GM18867 (cell line): Measurements from ENCODE around the gene APRT.
"Not testable (repeated sequence)": the region's sequence is repeated elsewhere in the genome, so short reads cannot be mapped to it uniquely, and the experiment has no call there.

Source experiments
- ATAC-seq: cut with Tn5 transposase; IDR thresholded peaks from one replicate; pipeline ENCODE4 v1.9.1; 2021; ENCODE audit warnings: mild to moderate bottlenecking, moderate library complexity; ENCODE audit not compliant: unreplicated experiment

Gene APRT

DNA sequence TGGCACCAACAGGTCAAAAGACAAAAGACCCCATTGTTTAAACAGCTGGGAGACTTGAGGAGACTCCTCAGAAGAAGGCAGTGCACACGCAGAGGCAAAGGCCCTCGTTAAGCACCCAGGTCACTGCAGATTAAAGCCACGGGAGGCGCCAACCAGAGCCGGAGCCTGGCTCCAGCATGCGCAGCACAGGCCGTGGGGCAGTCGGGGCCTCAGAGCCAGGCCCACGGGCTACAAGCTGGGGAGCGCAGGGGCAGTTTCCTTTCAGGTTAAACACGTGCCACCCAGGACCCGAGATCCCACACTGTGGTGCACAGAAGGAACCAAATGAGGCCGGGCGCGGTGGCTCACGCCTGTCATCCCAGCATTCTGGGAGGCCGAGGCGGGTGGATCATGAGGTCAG lies 35.9 kb downstream of the APRT start:
- ATAC-seq: no peak

GRCh38 chr16:88774544-88775393 lies 37.0 kb downstream of the APRT start:
- no peak for ATAC-seq

DNA sequence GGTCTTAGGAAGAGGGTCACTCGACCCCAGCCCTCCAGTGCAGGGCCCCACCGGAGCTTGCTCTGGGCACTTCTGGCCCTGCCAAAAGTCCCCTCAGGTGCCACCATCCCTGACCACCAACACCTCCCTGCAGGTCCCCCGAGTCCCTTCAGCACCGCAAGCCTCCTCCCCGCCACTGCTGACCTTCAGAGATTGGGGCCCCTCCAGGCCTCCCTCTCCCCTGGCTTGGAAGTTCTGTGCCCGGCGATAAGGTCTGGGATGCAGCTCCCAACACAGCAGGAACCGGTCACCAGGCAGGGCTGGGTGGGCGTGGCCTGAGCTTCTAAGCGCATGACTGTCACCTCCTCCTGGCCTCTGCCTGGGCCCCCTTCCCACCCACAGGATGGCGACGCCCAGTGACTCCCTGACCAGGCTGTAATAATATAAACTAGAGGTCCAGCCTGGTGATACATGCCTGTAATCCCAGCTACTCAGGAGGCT lies 37.9 kb downstream of the APRT start:
- no peak for ATAC-seq

DNA sequence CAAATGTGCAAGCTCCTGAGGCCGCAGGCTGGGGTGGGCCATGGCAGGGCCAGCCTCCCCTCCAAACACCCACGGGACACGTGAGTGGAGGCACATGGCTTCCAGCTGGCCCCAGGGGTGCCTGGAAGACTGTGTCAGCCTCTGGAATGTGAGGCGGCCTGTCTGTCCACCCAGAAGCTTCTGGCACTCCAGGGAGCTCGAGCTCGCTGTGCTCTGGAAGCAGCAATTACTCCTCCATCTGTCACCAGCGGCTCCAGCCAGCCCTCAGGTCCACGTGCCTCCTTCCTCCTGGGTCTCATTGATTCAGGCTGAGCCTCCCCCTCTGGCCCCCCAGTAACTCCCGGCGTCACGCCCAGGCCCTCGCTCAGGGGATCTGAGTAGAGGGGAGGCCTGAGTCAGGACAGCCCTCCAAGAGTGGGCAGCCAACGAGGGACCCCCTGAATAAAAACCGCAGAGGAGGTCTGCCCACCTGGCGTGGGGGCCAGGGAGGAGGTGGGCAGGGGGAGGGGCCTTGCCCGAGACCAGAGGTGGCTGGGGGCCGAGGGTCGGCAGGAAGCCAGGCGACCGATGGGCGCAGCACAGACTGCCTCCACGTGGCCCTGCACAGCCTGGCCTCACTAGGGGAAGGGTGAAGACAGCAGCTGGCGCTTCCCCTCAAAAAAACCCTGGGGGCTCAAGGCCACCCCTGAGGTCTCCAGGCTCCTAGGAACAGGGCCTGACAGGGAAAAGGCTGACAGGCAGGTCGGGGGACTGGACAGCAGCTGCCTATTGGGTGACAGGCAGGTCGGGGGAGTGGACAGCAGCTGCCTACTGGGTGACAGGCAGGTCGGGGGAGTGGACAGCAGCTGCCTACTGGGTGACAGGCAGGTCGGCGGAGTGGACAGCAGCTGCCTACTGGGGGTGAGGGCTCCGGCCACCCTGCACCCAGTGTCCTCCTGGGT lies 38.6 kb downstream of the APRT start:
- no peak for ATAC-seq

GRCh38 chr16:88771781-88772180 lies 39.9 kb downstream of the APRT start:
- ATAC-seq: not testable (repeated sequence)

GRCh38 chr16:88771294-88771772 lies 40.4 kb downstream of the APRT start:
- no peak for ATAC-seq

GRCh38 chr16:88770461-88771293 lies 41.1 kb downstream of the APRT start:
- no peak for ATAC-seq

DNA sequence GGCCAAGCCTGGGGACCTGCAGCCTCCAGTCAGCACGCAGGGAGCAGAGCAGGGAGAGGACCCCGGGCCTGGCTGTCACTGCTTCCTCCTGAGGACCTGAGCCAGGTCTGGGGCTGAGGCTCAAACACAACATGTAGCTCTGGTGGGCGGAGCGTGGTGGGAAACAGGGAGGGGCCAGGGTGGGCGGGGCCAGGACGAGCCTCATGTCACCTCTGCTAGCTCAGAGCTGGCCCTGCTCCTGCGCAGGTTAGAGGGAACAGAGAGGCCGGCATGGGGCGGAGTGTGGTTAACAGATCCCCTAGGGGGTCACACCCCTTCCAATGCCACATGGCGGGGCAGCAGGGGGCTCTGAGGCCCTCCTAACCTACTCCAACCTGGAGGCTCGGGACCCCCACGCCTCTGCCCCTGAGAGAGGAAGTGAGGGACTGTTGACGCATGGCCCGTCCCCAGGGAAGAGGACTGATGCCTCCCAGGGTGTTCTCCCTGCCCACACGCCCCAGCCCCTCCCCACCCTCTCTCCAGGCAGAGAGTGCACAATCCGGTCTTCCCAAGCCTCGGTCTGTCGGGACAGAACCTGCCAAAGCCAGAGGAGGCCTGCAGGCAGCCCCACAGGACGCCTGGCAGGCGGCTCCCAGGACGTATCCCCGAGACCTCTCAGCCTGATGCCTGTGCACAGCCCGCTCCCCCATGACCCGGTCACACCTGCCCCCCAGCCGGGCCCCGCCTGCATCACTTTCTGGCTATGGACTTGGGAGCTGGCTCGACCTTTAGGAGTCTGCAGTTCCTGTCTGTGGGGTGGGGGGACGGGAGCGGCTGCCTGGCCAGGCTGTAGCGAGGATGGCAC lies 41.9 kb downstream of the APRT start:
- no peak for ATAC-seq

GRCh38 chr16:88768071-88768783 lies 43.5 kb downstream of the APRT start:
- ATAC-seq: no peak

GRCh38 chr16:88767546-88768070 lies 44.1 kb downstream of the APRT start:
- no peak for ATAC-seq

DNA sequence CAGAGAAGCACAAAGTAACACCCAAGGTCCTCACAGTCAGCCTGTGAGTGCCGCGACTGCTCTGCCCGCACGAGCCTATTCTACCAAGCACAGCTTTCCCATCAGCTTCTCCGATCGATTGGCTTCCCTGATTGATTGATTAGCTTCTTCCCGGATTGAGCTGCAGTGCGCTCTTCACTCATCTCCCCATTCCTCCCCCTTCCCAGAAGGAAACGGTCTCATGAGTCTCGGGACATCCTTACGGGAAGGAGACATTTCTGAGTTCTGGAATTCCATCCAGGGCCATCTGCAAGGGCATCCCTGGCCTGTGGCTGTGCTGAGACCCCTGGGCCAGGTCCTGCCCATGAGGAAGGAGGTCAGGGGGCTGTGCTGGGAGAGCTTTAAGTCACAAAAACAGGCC lies 44.8 kb downstream of the APRT start:
- no peak for ATAC-seq

GRCh38 chr16:88764913-88765349 lies 46.8 kb downstream of the APRT start:
- ATAC-seq: no peak

- no peak for ATAC-seq
Measured at GRCh38 chr16:88764080-88764479, 47.6 kb downstream of the APRT start.

- ATAC-seq: no peak
Measured at GRCh38 chr16:88763502-88764053, 48.1 kb downstream of the APRT start.

DNA sequence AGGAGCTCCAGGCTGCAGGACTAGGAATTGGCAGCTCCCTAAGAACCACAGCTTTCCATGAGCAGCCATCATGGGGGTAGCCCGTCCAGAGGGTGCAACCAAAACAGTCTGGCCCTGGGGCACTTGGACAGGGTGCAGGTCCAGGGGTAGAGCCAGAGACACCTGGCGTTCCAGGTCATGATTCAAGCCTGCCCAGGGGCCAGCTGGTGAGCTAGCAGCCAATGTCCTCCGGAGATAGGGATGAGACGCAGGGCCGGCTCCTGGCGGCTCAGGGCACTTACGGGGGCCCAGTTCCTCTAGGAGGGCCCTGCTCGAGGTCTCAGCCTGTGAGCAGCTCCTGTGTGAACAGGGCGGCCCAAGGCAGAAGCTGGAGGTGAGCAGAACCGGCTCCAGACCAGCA lies 48.8 kb downstream of the APRT start:
- no peak for ATAC-seq

- no peak for ATAC-seq
Measured at GRCh38 chr16:88762258-88762870, 49.4 kb downstream of the APRT start.

DNA sequence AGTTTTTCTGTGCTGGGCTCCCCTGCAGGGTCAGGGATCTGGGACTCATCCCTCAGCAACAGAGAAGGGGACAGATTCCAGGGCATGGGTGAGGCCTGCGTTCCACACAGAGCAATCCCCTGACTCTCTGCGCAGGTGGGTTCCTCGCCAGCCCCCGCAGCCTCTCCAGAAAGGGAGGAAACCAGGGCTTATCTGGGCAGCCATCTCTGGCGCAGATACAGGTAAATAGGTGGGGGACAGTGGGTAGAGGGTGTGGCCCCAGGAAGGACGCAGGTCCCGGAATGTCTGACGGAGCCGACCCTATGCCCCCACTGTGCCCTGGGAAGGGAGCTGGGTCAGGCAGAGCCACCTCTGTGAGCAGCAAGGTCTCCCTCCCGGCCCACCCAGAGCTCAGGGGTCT lies 49.9 kb downstream of the APRT start:
- ATAC-seq: no peak

GRCh38 chr16:88761143-88761534 lies 50.6 kb downstream of the APRT start:
- ATAC-seq: no peak
